HG03280 (cell line): Measurements from ENCODE around the gene TTF1.
A peak's percentile ranks its signal among the peaks of the same experiment; 100 is the strongest.

Experiments
- ATAC-seq: cut with Tn5 transposase; IDR thresholded peaks from one replicate; pipeline ENCODE4 v1.9.1; 2021; ENCODE audit warnings: mild to moderate bottlenecking, moderate library complexity; ENCODE audit not compliant: unreplicated experiment

The TTF1 gene

DNA sequence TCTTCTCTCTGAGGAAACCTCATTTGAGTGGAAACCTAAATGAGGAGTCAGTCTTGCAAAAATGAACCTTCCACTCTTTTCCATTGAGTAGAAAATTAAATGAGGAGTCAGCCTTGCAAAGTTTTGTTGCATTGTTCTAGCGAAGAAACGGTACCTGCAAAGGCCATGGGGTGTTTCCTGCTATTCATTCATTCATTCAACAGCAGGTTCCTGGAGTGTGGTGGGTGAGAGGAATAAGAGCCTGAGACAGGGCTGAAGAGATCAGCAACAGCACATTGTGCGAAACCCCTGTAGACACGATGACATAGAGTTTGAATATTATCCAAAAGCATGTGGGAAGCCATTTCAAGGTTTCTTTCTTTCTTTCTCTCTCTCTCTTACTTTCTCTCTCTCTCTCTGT lies 37.2 kb downstream of the TTF1 start:
- no peak for ATAC-seq

- ATAC-seq = no peak
Measured at GRCh38 chr9:132367613-132368313, 38.9 kb downstream of the TTF1 start.

DNA sequence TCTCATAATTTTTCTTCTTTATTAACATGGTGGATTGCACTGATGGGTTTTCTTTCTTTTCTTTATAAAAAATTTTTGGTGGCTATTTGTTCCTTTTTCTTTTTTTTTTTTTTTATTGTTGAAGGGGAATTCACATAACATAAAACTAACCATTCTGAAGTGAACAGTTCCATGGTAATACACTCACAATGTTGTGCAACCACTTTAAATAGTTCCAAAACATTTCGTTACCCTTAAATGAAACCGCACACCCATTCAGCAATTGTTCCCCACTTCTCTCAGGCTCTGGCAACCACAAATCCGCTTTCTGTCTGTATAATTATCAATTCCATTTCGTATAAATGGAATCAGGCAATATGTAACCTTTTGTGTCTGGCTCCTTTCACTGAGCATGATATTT lies 40.2 kb downstream of the TTF1 start:
- ATAC-seq = no peak

DNA sequence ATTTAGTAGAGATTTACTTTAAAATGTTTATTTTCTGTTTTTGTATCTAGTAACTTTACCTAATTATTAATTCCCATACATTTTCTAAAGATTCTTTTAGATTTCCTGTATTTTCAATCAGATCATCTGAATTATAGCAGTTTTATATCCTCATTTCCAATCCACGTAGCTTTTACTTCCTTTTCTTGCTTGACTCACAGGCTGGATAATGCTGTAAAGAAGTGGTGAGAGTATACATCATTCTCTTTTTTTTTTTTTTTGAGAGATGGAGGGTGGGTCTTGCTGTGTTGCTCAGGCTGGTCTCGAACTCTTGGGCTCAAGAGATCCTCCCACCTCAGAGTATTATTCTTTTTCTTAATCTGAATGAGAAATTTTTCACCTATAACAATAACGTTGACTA lies 40.7 kb downstream of the TTF1 start:
- no peak for ATAC-seq

DNA sequence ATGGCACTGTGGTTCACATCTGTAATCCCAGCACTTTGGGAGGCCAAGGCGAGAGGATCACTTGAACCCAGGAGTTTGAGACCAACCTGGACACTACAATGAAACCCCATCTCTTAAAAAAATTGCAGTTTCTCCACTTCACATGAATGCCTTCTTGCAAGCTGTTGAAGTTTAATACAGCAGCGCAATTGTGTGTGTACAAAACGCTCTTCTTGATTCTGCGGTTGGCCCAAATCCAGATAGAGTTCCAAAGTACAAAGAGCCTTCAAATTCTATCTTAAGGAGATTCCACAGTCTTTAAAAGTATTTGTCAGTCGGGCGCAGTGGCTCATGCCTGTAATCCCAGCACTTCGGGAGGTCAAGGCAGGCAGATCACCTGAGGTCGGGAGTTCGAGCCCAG lies 42.6 kb downstream of the TTF1 start:
- ATAC-seq = no peak

- ATAC-seq = no peak
Measured at GRCh38 chr9:132357764-132358163, 48.9 kb downstream of the TTF1 start.

GRCh38 chr9:132356324-132356924 lies 50.2 kb downstream of the TTF1 start:
- ATAC-seq = no peak

GRCh38 chr9:132354637-132355355 lies 51.8 kb downstream of the TTF1 start, which contains the start of gene SETX:
TSS of gene SETX (minus strand) at chr9:132354986. CDS start at chr9:132349428, 5,558 bp downstream.
- peak; percentile 83 for ATAC-seq

DNA sequence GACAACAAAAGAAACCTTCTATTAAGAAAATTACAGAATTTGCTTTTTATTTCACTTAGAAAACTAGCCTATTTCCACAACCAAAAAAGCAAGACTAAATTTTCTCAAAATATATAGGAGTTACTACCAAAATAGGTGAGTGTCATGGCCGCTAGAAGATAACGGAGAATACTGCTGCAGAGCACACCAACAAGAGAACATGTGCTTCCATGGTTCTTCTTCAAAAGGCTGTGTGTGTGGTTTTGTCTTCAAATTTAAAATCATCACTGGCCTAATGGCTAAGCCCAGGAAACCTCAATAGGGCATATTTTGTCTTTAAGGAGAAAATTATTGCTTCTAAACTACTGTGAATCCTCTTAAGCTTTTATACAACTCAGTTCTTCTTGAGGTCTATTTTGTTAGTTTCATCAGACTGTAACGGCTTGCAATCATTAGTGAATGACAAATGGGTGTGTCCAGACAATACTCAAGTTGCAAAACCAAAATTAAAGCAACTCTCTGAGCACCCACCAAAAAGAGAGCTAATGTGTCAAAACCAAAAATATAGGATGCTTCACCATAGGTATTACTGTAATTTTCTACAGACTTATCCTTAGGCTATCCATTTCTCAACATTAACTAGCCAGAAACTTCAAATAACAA lies 55.1 kb downstream of the TTF1 start:
- no peak for ATAC-seq

DNA sequence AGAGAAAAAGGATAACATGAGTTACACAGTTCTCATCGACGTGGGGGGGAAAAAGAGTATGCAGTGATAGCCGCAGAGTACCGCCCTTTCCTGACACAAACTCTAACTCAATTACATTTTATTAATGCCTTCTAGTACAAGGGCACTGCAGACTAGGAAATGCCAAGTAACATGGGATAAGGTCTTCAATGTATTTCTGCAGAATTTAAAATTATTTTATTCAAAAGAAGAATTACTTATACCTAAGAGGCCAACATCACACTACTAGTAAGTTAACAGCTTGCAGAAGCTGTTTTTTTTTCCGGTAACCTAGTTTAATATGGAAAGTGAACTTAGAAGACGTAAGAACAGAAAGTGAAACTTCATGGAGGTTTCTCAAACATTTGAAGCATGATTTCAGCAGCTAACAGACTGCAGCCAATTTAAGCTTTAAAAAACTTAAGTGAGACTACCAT lies 55.8 kb downstream of the TTF1 start:
- ATAC-seq = peak; percentile 23

DNA sequence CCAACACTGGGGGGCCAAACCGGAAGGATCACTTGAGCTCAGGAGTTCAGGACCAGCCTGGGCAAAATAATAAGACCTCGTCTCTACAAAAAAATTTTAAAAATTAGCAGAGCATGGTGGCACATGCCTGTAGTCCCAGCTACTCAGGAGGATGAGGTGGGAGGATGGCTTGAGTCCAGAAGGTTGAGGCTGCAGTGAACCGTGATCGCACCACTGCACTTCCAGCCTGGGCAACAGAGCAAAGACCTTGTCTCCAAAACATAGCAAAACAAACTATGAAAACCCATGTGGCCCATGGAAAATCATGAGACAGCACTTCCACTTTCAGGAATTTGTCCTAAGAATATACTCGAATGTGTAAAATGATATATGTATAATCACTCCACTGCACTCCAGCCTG lies 58.0 kb downstream of the TTF1 start:
- ATAC-seq = no peak

- no peak for ATAC-seq
Measured at GRCh38 chr9:132346177-132346576, 60.5 kb downstream of the TTF1 start.

- no peak for ATAC-seq
Measured at GRCh38 chr9:132341177-132341840, 65.3 kb downstream of the TTF1 start.

- no peak for ATAC-seq
Measured at GRCh38 chr9:132334364-132334763, 72.3 kb downstream of the TTF1 start.

DNA sequence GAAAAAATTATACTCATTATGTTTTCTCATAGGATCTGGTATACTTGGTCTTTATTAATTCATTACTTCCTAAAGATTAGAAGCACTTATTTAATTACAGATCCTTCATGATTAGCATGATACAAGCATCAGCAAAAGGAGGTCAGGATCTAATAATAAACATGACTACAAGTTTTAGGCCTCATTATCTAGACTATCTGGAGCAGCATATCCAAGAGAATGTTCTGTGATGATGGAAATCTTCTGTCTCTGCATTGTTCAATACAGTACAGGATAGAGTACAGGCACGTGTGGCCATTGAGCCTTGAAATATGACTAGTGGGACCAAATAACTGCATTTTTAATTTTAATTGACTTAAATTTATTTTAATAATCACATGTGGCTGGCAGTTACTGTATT lies 73.1 kb downstream of the TTF1 start:
- no peak for ATAC-seq

GRCh38 chr9:132328580-132328979 lies 78.1 kb downstream of the TTF1 start:
- ATAC-seq = no peak

GRCh38 chr9:132327537-132327936 lies 79.1 kb downstream of the TTF1 start:
- ATAC-seq = no peak
